ENCODE data around the gene TARDBP.
"Not testable (repeated sequence)": the region's sequence is repeated elsewhere in the genome, so short reads cannot be mapped to it uniquely, and the experiment has no call there.

The TARDBP gene

GRCh38 chr1:10996100-10996499, 16.4 kb upstream of the TARDBP start:
- no peak for DNase-seq

DNA sequence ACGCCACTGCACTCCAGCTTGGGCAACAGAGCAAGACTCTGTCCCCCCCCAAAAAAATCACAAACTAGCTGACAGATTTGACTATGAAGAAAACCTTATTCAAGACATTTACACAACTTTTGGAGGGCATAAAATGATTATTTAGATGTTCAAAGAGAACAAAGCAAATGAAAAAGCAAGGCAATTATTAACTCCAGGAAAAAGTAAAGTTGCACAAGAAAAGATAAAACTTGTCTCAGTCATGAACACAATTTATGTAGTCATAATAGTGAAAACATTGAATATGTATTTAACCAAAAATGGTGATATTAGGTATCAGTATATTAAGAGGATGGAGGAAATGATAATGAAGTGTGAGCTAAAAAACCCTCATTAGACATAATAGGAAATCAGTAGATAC, 11.9 kb upstream of the TARDBP start:
- DNase-seq: no peak

DNA sequence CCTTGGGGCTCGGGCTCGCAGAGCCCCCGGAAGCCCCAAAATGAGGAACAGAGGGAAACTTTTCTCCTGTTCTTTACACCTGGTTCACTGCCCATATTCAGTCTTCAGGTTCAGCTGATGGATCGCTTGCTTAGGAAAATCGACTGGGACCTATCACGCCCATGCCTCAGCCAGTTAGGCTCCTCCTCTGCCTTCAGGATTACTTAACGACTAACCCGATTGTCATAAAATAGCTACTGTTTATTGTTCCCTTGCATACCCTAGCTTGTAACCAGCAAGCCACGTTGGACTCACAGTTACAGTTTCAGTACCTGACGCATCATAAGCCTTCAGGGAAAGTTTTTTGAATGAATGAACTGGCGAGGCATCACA, 692 bp downstream of the TARDBP start:
- DNase-seq: no peak

DNA sequence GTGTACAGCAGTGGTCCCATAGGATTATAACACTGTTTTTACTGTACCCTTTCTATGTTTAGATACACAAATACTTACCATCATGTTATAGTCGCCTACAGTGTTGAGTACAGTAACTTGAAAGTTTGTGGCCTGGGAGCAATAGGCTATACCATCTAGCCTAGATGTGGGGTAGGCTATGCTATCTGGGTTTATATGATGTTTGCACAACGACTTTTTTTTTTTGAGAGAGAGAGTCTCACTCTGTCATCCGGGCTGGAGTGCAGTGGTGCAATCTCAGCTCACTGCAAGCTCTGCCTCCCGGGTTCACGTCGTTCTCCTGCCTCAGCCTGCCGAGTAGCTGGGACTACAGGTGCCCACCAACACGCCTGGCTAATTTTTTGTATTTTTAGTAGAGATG, 6.9 kb downstream of the TARDBP start:
- not testable (repeated sequence) for DNase-seq

- DNase-seq: no peak
These were observed 7.5 kb downstream of the TARDBP start for GRCh38 chr1:11019971-11020370.

DNA sequence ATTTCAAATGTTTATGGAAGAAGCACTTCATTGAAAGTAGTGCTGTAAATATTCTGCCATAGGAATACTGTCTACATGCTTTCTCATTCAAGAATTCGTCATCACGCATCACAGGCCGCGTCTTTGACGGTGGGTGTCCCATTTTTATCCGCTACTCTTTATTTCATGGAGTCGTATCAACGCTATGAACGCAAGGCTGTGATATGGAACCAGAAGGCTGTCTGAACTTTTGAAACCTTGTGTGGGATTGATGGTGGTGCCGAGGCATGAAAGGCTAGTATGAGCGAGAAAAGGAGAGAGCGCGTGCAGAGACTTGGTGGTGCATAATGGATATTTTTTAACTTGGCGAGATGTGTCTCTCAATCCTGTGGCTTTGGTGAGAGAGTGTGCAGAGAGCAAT, 10.7 kb downstream of the TARDBP start:
- no peak for DNase-seq

DNA sequence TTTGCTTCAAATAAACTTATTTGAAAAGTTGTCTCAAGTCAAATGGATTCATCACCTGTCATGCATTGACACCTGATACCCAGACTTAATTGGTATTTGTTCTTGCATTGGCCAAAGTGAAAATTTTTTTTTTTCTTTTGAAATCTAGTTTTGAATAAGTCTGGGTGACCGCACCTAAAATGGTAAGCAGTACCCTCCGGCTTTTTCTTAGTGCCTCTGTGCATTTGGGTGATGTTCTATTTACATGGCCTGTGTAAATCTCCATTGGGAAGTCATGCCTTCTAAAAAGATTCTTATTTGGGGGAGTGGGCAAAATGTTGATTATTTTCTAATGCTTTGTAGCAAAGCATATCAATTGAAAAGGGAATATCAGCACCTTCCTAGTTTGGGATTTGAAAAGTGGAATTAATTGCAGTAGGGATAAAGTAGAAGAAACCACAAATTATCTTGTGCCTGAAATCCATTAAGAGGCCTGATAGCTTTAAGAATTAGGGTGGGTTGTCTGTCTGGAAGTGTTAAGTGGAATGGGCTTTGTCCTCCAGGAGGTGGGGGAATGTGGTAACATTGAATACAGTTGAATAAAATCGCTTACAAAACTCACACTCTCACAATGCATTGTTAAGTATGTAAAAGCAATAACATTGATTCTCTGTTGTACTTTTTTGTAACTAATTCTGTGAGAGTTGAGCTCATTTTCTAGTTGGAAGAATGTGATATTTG, 11.9 kb downstream of the TARDBP start:
- DNase-seq: no peak

DNA sequence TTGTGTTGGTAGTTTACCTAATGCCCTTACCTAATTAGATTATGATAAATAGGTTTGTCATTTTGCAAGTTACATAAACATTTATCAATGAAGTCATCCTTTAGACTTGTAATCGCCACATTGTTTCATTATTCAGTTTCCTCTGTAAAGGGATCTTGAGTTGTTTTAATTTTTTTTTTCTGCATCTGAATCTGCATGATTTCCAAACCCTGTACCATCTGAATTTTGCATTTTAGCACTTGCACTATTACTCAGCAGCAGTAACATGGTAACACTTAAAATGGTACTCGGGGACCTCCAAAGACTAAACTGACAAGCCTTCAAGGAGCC, 12.4 kb downstream of the TARDBP start:
- DNase-seq: no peak

GRCh38 chr1:11025618-11026017, 13.2 kb downstream of the TARDBP start:
- no peak for DNase-seq

GRCh38 chr1:11026052-11026451, 13.6 kb downstream of the TARDBP start:
- no peak for DNase-seq

GRCh38 chr1:11026903-11027302, 14.4 kb downstream of the TARDBP start:
- no peak for DNase-seq

GRCh38 chr1:11027316-11027715, 14.9 kb downstream of the TARDBP start:
- DNase-seq: no peak

DNA sequence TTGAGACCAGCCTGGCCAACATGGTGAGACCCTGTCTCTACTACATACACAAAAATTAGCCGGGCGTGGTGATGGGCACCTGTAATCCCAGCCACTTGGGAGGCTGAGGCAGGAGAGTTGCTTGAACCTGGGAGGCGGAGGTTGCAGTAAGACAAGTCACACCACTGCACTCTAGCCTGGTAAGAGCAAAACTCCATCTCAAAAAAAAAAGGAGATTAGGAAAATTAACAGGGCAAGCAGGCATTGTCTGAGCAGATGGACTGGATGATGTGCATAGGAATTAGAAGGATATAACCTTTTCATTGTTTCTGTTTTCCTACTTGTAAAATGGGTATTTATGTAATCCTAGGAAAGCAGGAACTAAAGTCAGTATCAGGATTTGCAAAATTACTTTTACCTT, 15.6 kb downstream of the TARDBP start:
- no peak for DNase-seq

DNA sequence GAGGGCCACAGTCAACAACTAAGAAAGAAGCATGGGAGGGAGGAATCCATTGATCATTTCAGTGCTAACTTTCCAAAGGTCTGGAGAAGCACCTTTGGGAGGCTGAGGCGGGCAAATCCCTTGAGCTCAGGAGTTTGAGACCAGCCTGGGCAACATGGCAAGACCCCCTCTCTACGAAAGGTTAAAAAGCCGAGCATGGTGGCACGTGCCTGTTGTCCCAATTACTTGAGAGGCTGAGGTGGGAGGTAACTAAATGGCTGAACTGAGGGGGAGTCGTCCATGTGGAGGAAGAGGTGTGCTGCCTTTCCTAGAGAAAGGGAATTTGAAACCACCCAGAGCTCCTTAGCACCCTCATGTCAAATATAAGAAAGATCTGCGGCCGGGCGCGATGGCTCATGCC, 18.4 kb downstream of the TARDBP start:
- DNase-seq: no peak

- DNase-seq: no peak
These were observed 19.3 kb downstream of the TARDBP start for GRCh38 chr1:11031624-11032262.

- not testable (repeated sequence) for DNase-seq
These were observed 24.7 kb downstream of the TARDBP start for GRCh38 chr1:11037019-11037739.

GRCh38 chr1:11037740-11038182, 25.3 kb downstream of the TARDBP start:
- peak; percentile 46 for DNase-seq

DNA sequence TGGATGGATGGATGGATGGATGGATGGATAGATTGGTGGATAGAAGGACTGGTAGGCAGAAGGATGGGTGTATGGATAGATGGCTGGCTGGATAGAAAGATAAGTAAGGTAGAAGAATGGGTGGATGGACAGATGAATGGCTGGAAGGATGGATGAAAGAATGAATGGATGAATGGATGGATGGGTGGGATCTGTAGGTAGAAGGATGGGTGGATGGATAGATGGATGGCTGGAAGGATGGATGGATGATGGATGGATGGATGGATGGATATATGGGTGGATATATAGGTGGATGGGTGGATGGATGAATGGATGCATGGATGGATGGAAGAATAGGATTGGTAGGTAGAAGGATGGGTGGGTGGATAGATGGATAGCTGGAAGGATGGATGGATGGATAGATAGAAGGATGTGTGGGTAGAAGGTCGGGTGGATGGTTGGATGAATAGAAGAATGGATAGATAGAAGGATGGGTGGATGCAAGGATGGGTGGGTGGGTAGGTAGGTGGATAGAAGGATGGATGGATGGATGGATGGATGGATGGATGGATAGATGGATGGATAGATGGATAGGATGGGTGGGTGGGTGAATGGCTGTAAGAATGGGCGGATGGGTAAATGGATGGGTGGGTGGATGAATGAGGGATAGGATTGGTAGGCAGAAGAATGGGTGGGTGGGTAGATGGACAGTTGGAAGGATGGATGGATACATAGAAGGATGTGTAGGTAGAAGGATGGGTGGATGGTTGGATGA, 27.1 kb downstream of the TARDBP start:
- no peak for DNase-seq

DNA sequence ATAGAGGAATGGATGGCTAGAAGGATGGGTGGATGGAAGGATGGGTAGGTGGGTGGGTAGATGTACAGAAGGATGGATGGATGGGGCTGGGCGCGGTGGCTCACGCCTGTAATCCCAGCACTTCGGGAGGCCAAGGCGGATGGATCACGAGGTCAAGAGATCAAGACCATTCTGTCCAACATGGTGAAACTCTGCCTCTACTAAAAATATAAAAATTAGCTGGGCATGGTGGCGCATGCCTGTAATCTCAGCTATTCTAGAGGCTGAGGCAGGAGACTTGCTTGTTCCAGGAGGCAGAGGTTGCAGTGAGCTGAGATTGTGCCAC, 27.6 kb downstream of the TARDBP start:
- not testable (repeated sequence) for DNase-seq

GRCh38 chr1:11041048-11041447, 28.6 kb downstream of the TARDBP start:
- DNase-seq: no peak

GRCh38 chr1:11042065-11042464, 29.6 kb downstream of the TARDBP start:
- DNase-seq: no peak

GRCh38 chr1:11042995-11043874, 30.8 kb downstream of the TARDBP start:
- no peak for DNase-seq

Data from NCI-H1417 treated with DMSO at 0.1 percent for 48 hours (cell line).